HG03520 (cell line): ENCODE data around the gene RAB3GAP1.
"Not testable (repeated sequence)": the region's sequence is repeated elsewhere in the genome, so short reads cannot be mapped to it uniquely, and the experiment has no call there.

Experiments
- ATAC-seq: cut with Tn5 transposase; IDR thresholded peaks from one replicate; pipeline ENCODE4 v1.9.1; 2021; ENCODE audit warnings: mild to moderate bottlenecking, moderate library complexity; ENCODE audit not compliant: unreplicated experiment

Gene RAB3GAP1

GRCh38 chr2:135052997-135053474 lies 944 bp downstream of the RAB3GAP1 start:
- peak; percentile 38 for ATAC-seq

- ATAC-seq = no peak
Measured at GRCh38 chr2:135055182-135055786, 3.2 kb downstream of the RAB3GAP1 start.

GRCh38 chr2:135056790-135057189 lies 4.7 kb downstream of the RAB3GAP1 start:
- no peak for ATAC-seq

- no peak for ATAC-seq
Measured at GRCh38 chr2:135059577-135059976, 7.5 kb downstream of the RAB3GAP1 start.

- ATAC-seq = no peak
Measured at GRCh38 chr2:135063210-135063609, 11.1 kb downstream of the RAB3GAP1 start.

GRCh38 chr2:135064149-135064548 lies 12.1 kb downstream of the RAB3GAP1 start:
- no peak for ATAC-seq

- no peak for ATAC-seq
Measured at GRCh38 chr2:135066710-135067109, 14.6 kb downstream of the RAB3GAP1 start.

- no peak for ATAC-seq
Measured at GRCh38 chr2:135072125-135072997, 20.3 kb downstream of the RAB3GAP1 start.

- ATAC-seq = no peak
Measured at GRCh38 chr2:135074216-135074615, 22.1 kb downstream of the RAB3GAP1 start.

GRCh38 chr2:135076556-135076955 lies 24.5 kb downstream of the RAB3GAP1 start:
- no peak for ATAC-seq

- ATAC-seq = no peak
Measured at GRCh38 chr2:135078417-135078816, 26.3 kb downstream of the RAB3GAP1 start.

- ATAC-seq = no peak
Measured at GRCh38 chr2:135086222-135086621, 34.1 kb downstream of the RAB3GAP1 start.

- ATAC-seq = not testable (repeated sequence)
Measured at GRCh38 chr2:135089597-135089996, 37.5 kb downstream of the RAB3GAP1 start.

GRCh38 chr2:135091681-135092080 lies 39.6 kb downstream of the RAB3GAP1 start:
- no peak for ATAC-seq

- no peak for ATAC-seq
Measured at GRCh38 chr2:135093193-135093592, 41.1 kb downstream of the RAB3GAP1 start.

- ATAC-seq = no peak
Measured at GRCh38 chr2:135093670-135094330, 41.7 kb downstream of the RAB3GAP1 start.

GRCh38 chr2:135094508-135094907 lies 42.4 kb downstream of the RAB3GAP1 start:
- ATAC-seq = no peak

- ATAC-seq = no peak
Measured at GRCh38 chr2:135095591-135095990, 43.5 kb downstream of the RAB3GAP1 start.

- no peak for ATAC-seq
Measured at GRCh38 chr2:135096665-135097446, 44.8 kb downstream of the RAB3GAP1 start.

- ATAC-seq = no peak
Measured at GRCh38 chr2:135097532-135098231, 45.6 kb downstream of the RAB3GAP1 start.
